ENCODE data around the gene CISD3.

DNA sequence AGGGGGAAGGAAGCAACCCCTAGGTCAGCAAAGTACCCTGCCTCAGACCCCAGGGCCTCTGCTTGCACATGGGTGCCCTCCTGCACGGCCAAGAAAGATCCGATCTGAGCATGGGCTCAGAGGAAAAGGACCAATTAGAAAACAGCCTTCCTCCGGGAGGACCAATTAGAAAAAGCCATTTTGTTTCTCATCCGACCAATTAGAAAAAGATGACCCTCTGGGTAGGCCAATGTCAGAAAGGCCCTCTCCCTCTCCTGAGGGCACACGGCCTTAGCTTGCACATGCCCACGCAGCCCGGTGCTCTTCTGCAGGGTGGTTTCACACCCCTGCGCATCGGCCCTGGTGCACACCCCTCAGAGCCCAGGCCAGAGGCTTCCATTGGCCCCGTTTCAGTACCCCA is 5.1 kb upstream of the CISD3 start:
- TF ChIP-seq KLF16 (tag by site-specific recombination; IDR thresholded peaks at IDR 0.05) = no peak
- TF ChIP-seq, protein P1, sequence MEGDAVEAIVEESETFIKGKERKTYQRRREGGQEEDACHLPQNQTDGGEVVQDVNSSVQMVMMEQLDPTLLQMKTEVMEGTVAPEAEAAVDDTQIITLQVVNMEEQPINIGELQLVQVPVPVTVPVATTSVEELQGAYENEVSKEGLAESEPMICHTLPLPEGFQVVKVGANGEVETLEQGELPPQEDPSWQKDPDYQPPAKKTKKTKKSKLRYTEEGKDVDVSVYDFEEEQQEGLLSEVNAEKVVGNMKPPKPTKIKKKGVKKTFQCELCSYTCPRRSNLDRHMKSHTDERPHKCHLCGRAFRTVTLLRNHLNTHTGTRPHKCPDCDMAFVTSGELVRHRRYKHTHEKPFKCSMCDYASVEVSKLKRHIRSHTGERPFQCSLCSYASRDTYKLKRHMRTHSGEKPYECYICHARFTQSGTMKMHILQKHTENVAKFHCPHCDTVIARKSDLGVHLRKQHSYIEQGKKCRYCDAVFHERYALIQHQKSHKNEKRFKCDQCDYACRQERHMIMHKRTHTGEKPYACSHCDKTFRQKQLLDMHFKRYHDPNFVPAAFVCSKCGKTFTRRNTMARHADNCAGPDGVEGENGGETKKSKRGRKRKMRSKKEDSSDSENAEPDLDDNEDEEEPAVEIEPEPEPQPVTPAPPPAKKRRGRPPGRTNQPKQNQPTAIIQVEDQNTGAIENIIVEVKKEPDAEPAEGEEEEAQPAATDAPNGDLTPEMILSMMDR (tag by site-specific recombination; IDR thresholded peaks at IDR 0.05) = no peak
- no peak for TF ChIP-seq ZNF133 (tag by site-specific recombination; IDR thresholded peaks at IDR 0.05)
- TF ChIP-seq PRDM1 (tag by site-specific recombination; IDR thresholded peaks at IDR 0.05) = no peak
- TF ChIP-seq YY1 (tag by site-specific recombination; IDR thresholded peaks at IDR 0.05) = no peak
- TF ChIP-seq ZNF10 (tag by site-specific recombination; IDR thresholded peaks at IDR 0.05) = no peak
- TF ChIP-seq ZBTB8A (tag by site-specific recombination; IDR thresholded peaks at IDR 0.05) = no peak
- TF ChIP-seq, protein P2, sequence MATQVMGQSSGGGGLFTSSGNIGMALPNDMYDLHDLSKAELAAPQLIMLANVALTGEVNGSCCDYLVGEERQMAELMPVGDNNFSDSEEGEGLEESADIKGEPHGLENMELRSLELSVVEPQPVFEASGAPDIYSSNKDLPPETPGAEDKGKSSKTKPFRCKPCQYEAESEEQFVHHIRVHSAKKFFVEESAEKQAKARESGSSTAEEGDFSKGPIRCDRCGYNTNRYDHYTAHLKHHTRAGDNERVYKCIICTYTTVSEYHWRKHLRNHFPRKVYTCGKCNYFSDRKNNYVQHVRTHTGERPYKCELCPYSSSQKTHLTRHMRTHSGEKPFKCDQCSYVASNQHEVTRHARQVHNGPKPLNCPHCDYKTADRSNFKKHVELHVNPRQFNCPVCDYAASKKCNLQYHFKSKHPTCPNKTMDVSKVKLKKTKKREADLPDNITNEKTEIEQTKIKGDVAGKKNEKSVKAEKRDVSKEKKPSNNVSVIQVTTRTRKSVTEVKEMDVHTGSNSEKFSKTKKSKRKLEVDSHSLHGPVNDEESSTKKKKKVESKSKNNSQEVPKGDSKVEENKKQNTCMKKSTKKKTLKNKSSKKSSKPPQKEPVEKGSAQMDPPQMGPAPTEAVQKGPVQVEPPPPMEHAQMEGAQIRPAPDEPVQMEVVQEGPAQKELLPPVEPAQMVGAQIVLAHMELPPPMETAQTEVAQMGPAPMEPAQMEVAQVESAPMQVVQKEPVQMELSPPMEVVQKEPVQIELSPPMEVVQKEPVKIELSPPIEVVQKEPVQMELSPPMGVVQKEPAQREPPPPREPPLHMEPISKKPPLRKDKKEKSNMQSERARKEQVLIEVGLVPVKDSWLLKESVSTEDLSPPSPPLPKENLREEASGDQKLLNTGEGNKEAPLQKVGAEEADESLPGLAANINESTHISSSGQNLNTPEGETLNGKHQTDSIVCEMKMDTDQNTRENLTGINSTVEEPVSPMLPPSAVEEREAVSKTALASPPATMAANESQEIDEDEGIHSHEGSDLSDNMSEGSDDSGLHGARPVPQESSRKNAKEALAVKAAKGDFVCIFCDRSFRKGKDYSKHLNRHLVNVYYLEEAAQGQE (tag by site-specific recombination; IDR thresholded peaks at IDR 0.05) = no peak
- TF ChIP-seq ZFP3 (tag by site-specific recombination; IDR thresholded peaks at IDR 0.05; ENCODE audit: low read depth) = no peak
- no peak for TF ChIP-seq ZXDB (tag by site-specific recombination; IDR thresholded peaks at IDR 0.05)
- TF ChIP-seq ZBTB1 (tag by site-specific recombination; IDR thresholded peaks at IDR 0.05) = no peak
- TF ChIP-seq ZNF221 (tag by site-specific recombination; IDR thresholded peaks at IDR 0.05; ENCODE audit: borderline replicate concordance) = no peak
- no peak for TF ChIP-seq ZNF416 (tag by site-specific recombination; IDR thresholded peaks at IDR 0.05)

Data from HEK293 (cell line).